A549 (cell line): ENCODE results near the gene CEACAM5. TPM values are rescaled to one million over a fixed set of nuclear protein-coding genes. Genes with fewer than 3 reads are reported as not detected.

Source experiments
- ATAC-seq, 2 experiments: fragments of 200-7000 bp in 1 of 2; fragments of >200 bp in 1 of 2; cut with Nextera tagmentation in 1 of 2; cut with Tn5 transposase in 1 of 2; 3 replicates each; pipeline versions ENCODE4 v1.8.0 to v1.9.1; 2018 to 2020; ENCODE audit warnings: mild to moderate bottlenecking in 1 of 2, moderate library complexity in 1 of 2
- CTCF ChIA-PET: fragments of 300-600 bp; sonication (Branson Sonifier 250); formaldehyde crosslinking; extraction: SDS; loops from one replicate; lab custom pipeline; 2021; ENCODE audit warnings: antibody characterized with exemption, inconsistent platforms; lab: Yijun Ruan, JAX
- POLR2A ChIA-PET: fragments of 350-600 bp; formaldehyde crosslinking; extraction: SDS; loops from one replicate; lab custom pipeline; 2021; ENCODE audit warnings: antibody characterized with exemption, inconsistent platforms; lab: Yijun Ruan, JAX
- DNase-seq, 2 experiments: peaks; one replicate each; pipeline versions ENCODE4 v3.0.0 to v3.0.0-alpha.2; 2011 to 2016; ENCODE audit warnings: low read depth in 1 of 2, low spot score in 1 of 2
- FAIRE-seq: peaks from 2 replicates; lab custom pipeline; 2011; peaks lifted over from hg19 to GRCh38; lab: Jason Lieb, UNC
- H3K27ac ChIP-seq, 2 experiments: fragments of >200 bp; sonication (Bioruptor Twin); formaldehyde crosslinking; 3 replicates each; pipeline ENCODE4 v1.5.1; 2016 to 2017
- H3K4me1 ChIP-seq: fragments of >200 bp; sonication (Bioruptor Twin); formaldehyde crosslinking; 3 replicates; pipeline ENCODE4 v1.6.1; 2016
- H3K4me2 ChIP-seq: fragments of >200 bp; sonication (Bioruptor Twin); formaldehyde crosslinking; 3 replicates; pipeline ENCODE4 v1.6.1; 2016
- H3K4me3 ChIP-seq: fragments of >200 bp; sonication (Bioruptor Twin); formaldehyde crosslinking; 3 replicates; pipeline ENCODE4 v1.5.1; 2016
- H3K9me3 ChIP-seq: fragments of >200 bp; sonication (Bioruptor Twin); formaldehyde crosslinking; 3 replicates; pipeline ENCODE4 v1.6.1; 2016
- CEBPB ChIP-seq, 2 experiments: fragments of >200 bp in 1 of 2; sonication (Bioruptor Twin) in 1 of 2; formaldehyde crosslinking in 1 of 2; IDR thresholded peaks; 2 replicates each; pipeline ENCODE4 v1.6.1; 2012 to 2016
- CHD2 ChIP-seq: fragments of 150-350 bp; IDR thresholded peaks from 2 replicates; pipeline ENCODE4 v1.6.1; 2014; ENCODE audit warnings: low read length; ENCODE audit not compliant: partially characterized antibody
- FOSB ChIP-seq: fragments of 250-450 bp; sonication (Bioruptor Pico); IDR thresholded peaks from 2 replicates; pipeline ENCODE4 v1.5.0; 2020; ENCODE audit warnings: mild to moderate bottlenecking, moderate library complexity
- FOXS1 ChIP-seq: fragments of 250-450 bp; sonication (Bioruptor Pico); IDR thresholded peaks from 2 replicates; pipeline ENCODE4 v1.5.0; 2020; ENCODE audit warnings: mild to moderate bottlenecking, moderate library complexity
- HEYL ChIP-seq: fragments of 250-450 bp; sonication (Bioruptor Pico); IDR thresholded peaks from 2 replicates; pipeline ENCODE4 v1.8.0; 2021; ENCODE audit warnings: mild to moderate bottlenecking, moderate library complexity
- HOXA7 ChIP-seq: fragments of 250-450 bp; sonication (Bioruptor Pico); IDR thresholded peaks from 2 replicates; pipeline ENCODE4 v1.5.0; 2020; ENCODE audit warnings: mild to moderate bottlenecking, moderate library complexity
- HOXB5 ChIP-seq: fragments of 250-450 bp; sonication (Bioruptor Pico); IDR thresholded peaks from 2 replicates; pipeline ENCODE4 v1.5.0; 2020; ENCODE audit warnings: mild to moderate bottlenecking, moderate library complexity
- KDM5A ChIP-seq: fragments of 200-600 bp; sonication (generic); IDR thresholded peaks from 2 replicates; pipeline ENCODE4 v1.6.1; 2016; ENCODE audit warnings: antibody characterized with exemption, mild to moderate bottlenecking
- MAFK ChIP-seq: fragments of 450-650 bp; IDR thresholded peaks from 2 replicates; pipeline ENCODE4 v1.6.1; 2014; ENCODE audit not compliant: partially characterized antibody
- MYC ChIP-seq: IDR thresholded peaks from 2 replicates; pipeline ENCODE4 v1.6.1; 2012; ENCODE audit warnings: mild to moderate bottlenecking, inconsistent platforms, low read length, improper control_type of control experiment, borderline replicate concordance
- PHF8 ChIP-seq: fragments of 200-600 bp; sonication (generic); IDR thresholded peaks from 2 replicates; pipeline ENCODE4 v1.6.1; 2016; ENCODE audit warnings: low read depth, mild to moderate bottlenecking, antibody characterized with exemption, moderate library complexity, borderline replicate concordance
- RCOR1 ChIP-seq: fragments of 150-350 bp; IDR thresholded peaks from 2 replicates; pipeline ENCODE4 v1.6.1; 2014; ENCODE audit warnings: antibody characterized with exemption, low read length, low read depth
- RFX5 ChIP-seq: fragments of 450-650 bp; IDR thresholded peaks from 2 replicates; pipeline ENCODE4 v1.7.1; 2014; ENCODE audit warnings: antibody characterized with exemption, mild to moderate bottlenecking, moderate library complexity
- TP53 ChIP-seq: fragments of 250-450 bp; sonication (Bioruptor Pico); IDR thresholded peaks from 2 replicates; pipeline ENCODE4 v1.5.0; 2021; ENCODE audit warnings: mild to moderate bottlenecking, moderate library complexity
- ZFP36 ChIP-seq: fragments of 450-650 bp; IDR thresholded peaks from 2 replicates; pipeline ENCODE4 v1.6.1; 2014; ENCODE audit warnings: borderline replicate concordance; ENCODE audit not compliant: partially characterized antibody
- WGBS: methylation state at CpG from one replicate; pipeline ENCODE4 v1.1.6; 2017; ENCODE audit errors: missing lambda C conversion rate; 5-methylcytosine and 5-hydroxymethylcytosine counted together
- polyA plus RNA-seq, 4 experiments: library from polyadenylated mRNA; depleted of rRNA in 3 of 4; stranded (reverse); fragments of >200 nt; fragmentation: RNase III in 1 of 4; extraction: RNeasy Plus Mini Kit Qiagen cat#74134 plus additional on column Dnase treatment in 1 of 4; gene quantifications; 2 replicates in 3 of 4; 3 replicates in 1 of 4; pipeline ENCODE4 v1.2.3, GENCODE V29; 2011 to 2017
- TF ChIP-seq, protein P1 (sequence below): fragments of >200 bp; sonication (Bioruptor Twin); formaldehyde crosslinking; IDR thresholded peaks from 3 replicates; pipeline ENCODE4 v1.6.1; 2016
- TF ChIP-seq, protein P2 (sequence below): fragments of 200-600 bp; sonication (generic); IDR thresholded peaks from 2 replicates; pipeline ENCODE4 v1.6.1; 2016; ENCODE audit warnings: antibody characterized with exemption, mild to moderate bottlenecking, moderate library complexity
- TF ChIP-seq, protein P3 (sequence below): IDR thresholded peaks from 2 replicates; pipeline ENCODE4 v1.6.1; 2012
- TF ChIP-seq, protein P4 (sequence below): fragments of 150-350 bp; IDR thresholded peaks from 2 replicates; pipeline ENCODE4 v1.6.1; 2014; ENCODE audit warnings: low read depth, mild to moderate bottlenecking, low read length
- TF ChIP-seq, protein P5 (sequence below): fragments of 250-450 bp; sonication (Bioruptor Pico); IDR thresholded peaks from 2 replicates; pipeline ENCODE4 v1.5.0; 2021; ENCODE audit warnings: mild to moderate bottlenecking, moderate library complexity, borderline replicate concordance
- TF ChIP-seq, protein P6 (sequence below): fragments of 450-650 bp; IDR thresholded peaks from 2 replicates; pipeline ENCODE4 v1.6.1; 2014; ENCODE audit warnings: antibody characterized with exemption
- TF ChIP-seq, protein P7 (sequence below): fragments of 250-450 bp; sonication (Bioruptor Pico); IDR thresholded peaks from 2 replicates; pipeline ENCODE4 v1.5.0; 2020; ENCODE audit warnings: low read depth, mild to moderate bottlenecking, moderate library complexity

CEACAM5 gene
- polyA plus RNA-seq, 2 of the 4 experiments (the other 2 are of a cell fraction): 1.3 TPM; not detected in 1

DNA sequence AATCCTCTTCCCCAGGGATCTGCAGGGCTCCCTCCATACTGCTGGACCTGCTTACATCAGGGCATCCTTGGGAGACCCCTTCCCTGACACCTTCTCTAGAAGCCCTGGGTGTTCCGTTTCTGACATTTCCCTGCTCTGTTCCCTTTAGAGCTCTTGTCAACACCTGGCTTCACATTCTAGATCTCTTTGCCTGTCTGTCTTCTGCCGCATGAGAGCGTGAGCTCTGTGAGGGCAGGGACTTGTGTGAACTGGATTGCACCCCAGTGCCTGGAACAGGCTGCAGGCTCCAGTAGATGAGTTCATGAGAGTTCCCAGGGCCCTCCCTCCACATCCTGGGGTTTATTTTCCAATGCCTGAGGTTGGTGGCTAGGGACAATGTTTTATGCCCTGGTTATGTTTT lies 21.0 kb upstream of the CEACAM5 start:
- no peaks in the 10 kb centered on the region for H3K4me1 ChIP-seq
- no peak for FAIRE-seq
- ATAC-seq: no peak
- H3K4me3 ChIP-seq: no peak overlapping the region
- POLR2A ChIA-PET: no interaction called here
- WGBS: 32% methylated on average over 3 of the region's 3 CpGs
- no peak for DNase-seq
- H3K9me3 ChIP-seq: peaks cover 8% of the 10 kb centered on the region; the same call in 2 of the 3 replicates
- TF ChIP-seq HOXA7 (CRISPR knock-in tag) (no peak), CHD2 (no peak), TP53 (CRISPR knock-in tag) (no peak), MYC (no peak), KDM5A (no peak), CEBPB (IDR thresholded peaks at IDR 0.05) (no peak)
- TF ChIP-seq, protein P1, sequence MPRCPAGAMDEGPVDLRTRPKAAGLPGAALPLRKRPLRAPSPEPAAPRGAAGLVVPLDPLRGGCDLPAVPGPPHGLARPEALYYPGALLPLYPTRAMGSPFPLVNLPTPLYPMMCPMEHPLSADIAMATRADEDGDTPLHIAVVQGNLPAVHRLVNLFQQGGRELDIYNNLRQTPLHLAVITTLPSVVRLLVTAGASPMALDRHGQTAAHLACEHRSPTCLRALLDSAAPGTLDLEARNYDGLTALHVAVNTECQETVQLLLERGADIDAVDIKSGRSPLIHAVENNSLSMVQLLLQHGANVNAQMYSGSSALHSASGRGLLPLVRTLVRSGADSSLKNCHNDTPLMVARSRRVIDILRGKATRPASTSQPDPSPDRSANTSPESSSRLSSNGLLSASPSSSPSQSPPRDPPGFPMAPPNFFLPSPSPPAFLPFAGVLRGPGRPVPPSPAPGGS: no peak
- TF ChIP-seq, protein P2, sequence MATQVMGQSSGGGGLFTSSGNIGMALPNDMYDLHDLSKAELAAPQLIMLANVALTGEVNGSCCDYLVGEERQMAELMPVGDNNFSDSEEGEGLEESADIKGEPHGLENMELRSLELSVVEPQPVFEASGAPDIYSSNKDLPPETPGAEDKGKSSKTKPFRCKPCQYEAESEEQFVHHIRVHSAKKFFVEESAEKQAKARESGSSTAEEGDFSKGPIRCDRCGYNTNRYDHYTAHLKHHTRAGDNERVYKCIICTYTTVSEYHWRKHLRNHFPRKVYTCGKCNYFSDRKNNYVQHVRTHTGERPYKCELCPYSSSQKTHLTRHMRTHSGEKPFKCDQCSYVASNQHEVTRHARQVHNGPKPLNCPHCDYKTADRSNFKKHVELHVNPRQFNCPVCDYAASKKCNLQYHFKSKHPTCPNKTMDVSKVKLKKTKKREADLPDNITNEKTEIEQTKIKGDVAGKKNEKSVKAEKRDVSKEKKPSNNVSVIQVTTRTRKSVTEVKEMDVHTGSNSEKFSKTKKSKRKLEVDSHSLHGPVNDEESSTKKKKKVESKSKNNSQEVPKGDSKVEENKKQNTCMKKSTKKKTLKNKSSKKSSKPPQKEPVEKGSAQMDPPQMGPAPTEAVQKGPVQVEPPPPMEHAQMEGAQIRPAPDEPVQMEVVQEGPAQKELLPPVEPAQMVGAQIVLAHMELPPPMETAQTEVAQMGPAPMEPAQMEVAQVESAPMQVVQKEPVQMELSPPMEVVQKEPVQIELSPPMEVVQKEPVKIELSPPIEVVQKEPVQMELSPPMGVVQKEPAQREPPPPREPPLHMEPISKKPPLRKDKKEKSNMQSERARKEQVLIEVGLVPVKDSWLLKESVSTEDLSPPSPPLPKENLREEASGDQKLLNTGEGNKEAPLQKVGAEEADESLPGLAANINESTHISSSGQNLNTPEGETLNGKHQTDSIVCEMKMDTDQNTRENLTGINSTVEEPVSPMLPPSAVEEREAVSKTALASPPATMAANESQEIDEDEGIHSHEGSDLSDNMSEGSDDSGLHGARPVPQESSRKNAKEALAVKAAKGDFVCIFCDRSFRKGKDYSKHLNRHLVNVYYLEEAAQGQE: no peak
- TF ChIP-seq, protein P3, sequence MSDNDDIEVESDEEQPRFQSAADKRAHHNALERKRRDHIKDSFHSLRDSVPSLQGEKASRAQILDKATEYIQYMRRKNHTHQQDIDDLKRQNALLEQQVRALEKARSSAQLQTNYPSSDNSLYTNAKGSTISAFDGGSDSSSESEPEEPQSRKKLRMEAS: no peak
- H3K27ac ChIP-seq: no peak overlapping the region
- no peak overlapping the region for H3K4me2 ChIP-seq
- CTCF ChIA-PET: interaction anchor here (1.1 to 12.9 kb wide), 8 partner anchors 9 to 138 kb away, joined by 3 to 358 read pairs (median 4); partner anchors contain the start of genes CEACAM5 and CEACAM6

DNA sequence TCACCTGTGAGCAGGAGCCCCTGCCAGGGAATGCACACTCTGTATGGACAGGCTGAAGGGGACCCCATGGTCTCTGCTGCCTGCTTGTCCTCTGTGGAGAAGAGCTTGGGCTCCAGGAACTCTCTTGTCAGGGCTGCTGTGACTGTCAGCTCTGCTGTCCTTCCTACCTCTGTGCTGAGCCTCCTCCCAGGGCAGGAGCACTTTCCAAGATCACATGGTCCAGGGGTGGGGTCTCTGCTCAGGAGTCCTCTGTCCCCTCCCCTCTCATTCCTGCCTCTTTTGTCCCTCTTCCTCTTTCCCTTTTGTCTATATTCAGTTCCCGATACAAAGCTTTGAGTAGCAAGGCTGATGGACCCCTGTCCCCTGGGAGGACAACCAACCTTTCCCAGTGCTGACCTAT lies 20.3 kb upstream of the CEACAM5 start, which contains the start of gene CEACAM7:
TSS of gene CEACAM7 (minus strand) at position 173 of the 400 bp plus-strand sequence. CDS start at position 68, 105 bp downstream.
- CTCF ChIA-PET: interaction anchor here (0.8 to 12.9 kb wide), 13 partner anchors 10 to 239 kb away, joined by 3 to 358 read pairs (median 3); partner anchors contain the start of genes CEACAM5 and CEACAM6
- Histone ChIP-seq H3K4me3 (no peak within 1 kb of the TSS), H3K27ac (no peak within 1 kb of the TSS), H3K9me3 (peaks cover 10% of the 10 kb centered on the region; the same call in 2 of the 3 replicates), H3K4me1 (no peaks in the 10 kb centered on the region), H3K4me2 (no peak within 1 kb of the TSS)
- ATAC-seq (no peak), FAIRE-seq (no peak), DNase-seq (no peak)
- TF ChIP-seq HEYL (CRISPR knock-in tag) (no peak), RCOR1 (no peak), PHF8 (no peak), MAFK (no peak), CHD2 (no peak), HOXB5 (CRISPR knock-in tag) (no peak), FOXS1 (no peak), HOXA7 (CRISPR knock-in tag) (no peak), RFX5 (no peak), FOSB (CRISPR knock-in tag) (no peak), KDM5A (no peak), ZFP36 (no peak)
- TF ChIP-seq, protein P4, sequence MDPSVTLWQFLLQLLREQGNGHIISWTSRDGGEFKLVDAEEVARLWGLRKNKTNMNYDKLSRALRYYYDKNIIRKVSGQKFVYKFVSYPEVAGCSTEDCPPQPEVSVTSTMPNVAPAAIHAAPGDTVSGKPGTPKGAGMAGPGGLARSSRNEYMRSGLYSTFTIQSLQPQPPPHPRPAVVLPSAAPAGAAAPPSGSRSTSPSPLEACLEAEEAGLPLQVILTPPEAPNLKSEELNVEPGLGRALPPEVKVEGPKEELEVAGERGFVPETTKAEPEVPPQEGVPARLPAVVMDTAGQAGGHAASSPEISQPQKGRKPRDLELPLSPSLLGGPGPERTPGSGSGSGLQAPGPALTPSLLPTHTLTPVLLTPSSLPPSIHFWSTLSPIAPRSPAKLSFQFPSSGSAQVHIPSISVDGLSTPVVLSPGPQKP: no peak
- TF ChIP-seq, protein P5, sequence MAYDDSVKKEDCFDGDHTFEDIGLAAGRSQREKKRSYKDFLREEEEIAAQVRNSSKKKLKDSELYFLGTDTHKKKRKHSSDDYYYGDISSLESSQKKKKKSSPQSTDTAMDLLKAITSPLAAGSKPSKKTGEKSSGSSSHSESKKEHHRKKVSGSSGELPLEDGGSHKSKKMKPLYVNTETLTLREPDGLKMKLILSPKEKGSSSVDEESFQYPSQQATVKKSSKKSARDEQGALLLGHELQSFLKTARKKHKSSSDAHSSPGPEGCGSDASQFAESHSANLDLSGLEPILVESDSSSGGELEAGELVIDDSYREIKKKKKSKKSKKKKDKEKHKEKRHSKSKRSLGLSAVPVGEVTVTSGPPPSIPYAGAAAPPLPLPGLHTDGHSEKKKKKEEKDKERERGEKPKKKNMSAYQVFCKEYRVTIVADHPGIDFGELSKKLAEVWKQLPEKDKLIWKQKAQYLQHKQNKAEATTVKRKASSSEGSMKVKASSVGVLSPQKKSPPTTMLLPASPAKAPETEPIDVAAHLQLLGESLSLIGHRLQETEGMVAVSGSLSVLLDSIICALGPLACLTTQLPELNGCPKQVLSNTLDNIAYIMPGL (CRISPR knock-in tag): no peak
- TF ChIP-seq, protein P6, sequence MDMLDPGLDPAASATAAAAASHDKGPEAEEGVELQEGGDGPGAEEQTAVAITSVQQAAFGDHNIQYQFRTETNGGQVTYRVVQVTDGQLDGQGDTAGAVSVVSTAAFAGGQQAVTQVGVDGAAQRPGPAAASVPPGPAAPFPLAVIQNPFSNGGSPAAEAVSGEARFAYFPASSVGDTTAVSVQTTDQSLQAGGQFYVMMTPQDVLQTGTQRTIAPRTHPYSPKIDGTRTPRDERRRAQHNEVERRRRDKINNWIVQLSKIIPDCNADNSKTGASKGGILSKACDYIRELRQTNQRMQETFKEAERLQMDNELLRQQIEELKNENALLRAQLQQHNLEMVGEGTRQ: no peak
- TF ChIP-seq, protein P7, sequence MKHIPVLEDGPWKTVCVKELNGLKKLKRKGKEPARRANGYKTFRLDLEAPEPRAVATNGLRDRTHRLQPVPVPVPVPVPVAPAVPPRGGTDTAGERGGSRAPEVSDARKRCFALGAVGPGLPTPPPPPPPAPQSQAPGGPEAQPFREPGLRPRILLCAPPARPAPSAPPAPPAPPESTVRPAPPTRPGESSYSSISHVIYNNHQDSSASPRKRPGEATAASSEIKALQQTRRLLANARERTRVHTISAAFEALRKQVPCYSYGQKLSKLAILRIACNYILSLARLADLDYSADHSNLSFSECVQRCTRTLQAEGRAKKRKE: no peak
- 26% methylated on average over 1 of the region's 1 CpG for WGBS
- POLR2A ChIA-PET: no interaction called here
